Gastroesophageal sphincter (tissue), 3 donors: ENCODE results near the gene IGSF23.

ENCODE experiments used
- CTCF ChIP-seq, 4 experiments: fragments of 200-600 bp in 2 of 4; fragments of 450-650 bp in 2 of 4; sonication (generic) in 1 of 4; IDR thresholded peaks; one replicate each; pipeline ENCODE4 v1.5.1; 2017 to 2019; ENCODE audit warnings: antibody characterized with exemption in 4 of 4, mild to moderate bottlenecking in 2 of 4, moderate library complexity in 2 of 4
- EP300 ChIP-seq: sonication (generic); formaldehyde crosslinking; IDR thresholded peaks from one replicate; pipeline ENCODE4 v1.6.1; 2017; ENCODE audit warnings: antibody characterized with exemption, mild to moderate bottlenecking

- TF ChIP-seq CTCF (IDR thresholded peaks at IDR 0.05) (no peak), EP300 (no peak)
Observed at GRCh38 chr19:44623626-44624025, 10.3 kb downstream of the IGSF23 start.
